ENCODE data around the gene ADCYAP1R1.

ADCYAP1R1 gene

DNA sequence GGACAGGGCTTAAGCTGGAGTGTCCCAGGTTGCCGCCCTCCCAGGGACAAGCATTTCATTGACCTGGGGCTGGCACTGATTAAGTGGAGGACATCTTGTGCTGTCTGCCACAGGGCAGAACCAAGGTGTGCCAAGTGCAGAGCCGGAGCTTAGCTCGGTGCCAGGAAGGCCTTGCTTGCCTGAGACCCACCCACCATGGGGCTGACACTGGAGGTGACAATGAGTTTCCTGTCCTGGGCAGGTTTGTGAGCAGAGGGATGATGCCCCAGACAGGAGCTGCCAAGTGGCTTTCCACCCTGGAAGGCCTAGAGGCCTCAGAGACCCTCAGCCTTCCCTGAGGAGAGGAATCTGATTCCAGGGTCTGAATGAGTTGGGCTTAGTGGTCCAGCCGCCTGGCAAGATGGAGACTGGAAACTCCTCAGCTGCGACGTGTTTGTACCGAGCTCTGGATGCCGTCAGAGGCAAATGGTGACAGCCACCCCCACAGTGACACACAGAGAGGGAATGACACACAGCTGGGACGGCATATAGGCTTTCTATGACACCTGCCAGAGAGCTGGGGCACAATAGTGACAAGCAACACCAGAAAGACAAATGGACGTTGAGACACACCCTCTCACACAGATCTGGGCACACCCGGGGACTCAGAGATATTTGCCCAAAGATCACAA, 2.6 kb downstream of the ADCYAP1R1 start:
- peaks cover 35% of the 10 kb centered on the region for H3K27me3 ChIP-seq (ENCODE audit: control insufficient read depth, insufficient read depth, low read length, poor library complexity, severe bottlenecking)
- H3K27ac ChIP-seq (ENCODE audit: insufficient read depth, low read depth, low read length, poor library complexity, severe bottlenecking): no peak overlapping the region
- H3K9me3 ChIP-seq (ENCODE audit: control insufficient read depth, low read length): no peaks in the 10 kb centered on the region
- H3K4me3 ChIP-seq (ENCODE audit: insufficient read depth, low read depth, low read length): no peak overlapping the region
- H3K36me3 ChIP-seq (ENCODE audit: control insufficient read depth, insufficient read depth, low read length): no peaks in the 10 kb centered on the region
- peaks cover 40% of the 10 kb centered on the region for H3K4me1 ChIP-seq (ENCODE audit: control insufficient read depth, insufficient read depth, low read length)
- 90 to 93% methylated on average over 11 of the region's 11 CpGs for WGBS, 2 experiments

DNA sequence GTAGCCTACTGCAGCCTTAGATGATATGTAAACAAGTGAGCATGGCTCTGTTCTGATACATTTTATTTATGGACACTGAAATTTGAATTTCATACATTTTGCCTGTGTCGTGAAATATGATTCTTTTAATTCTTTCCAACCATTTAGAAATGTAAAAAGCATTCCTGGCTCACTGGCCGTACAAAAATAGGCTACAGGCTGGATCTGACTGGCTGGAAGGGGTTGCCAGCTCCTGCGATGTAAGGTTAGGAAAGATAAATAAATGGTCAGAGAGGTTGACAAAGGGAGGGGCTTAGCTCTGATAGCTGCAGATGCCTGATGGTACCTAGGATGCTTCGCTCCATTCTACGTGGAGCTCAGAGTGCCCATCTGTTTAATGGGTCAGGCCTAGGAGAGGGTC, 3.4 kb downstream of the ADCYAP1R1 start:
- no peak overlapping the region for H3K4me3 ChIP-seq (ENCODE audit: insufficient read depth, low read depth, low read length)
- H3K4me1 ChIP-seq (ENCODE audit: control insufficient read depth, insufficient read depth, low read length): peaks cover 44% of the 10 kb centered on the region
- H3K9me3 ChIP-seq (ENCODE audit: control insufficient read depth, low read length): no peaks in the 10 kb centered on the region
- peaks cover 35% of the 10 kb centered on the region for H3K27me3 ChIP-seq (ENCODE audit: control insufficient read depth, insufficient read depth, low read length, poor library complexity, severe bottlenecking)
- 92 to 93% methylated on average over 5 of the region's 5 CpGs for WGBS, 2 experiments
- no peaks in the 10 kb centered on the region for H3K36me3 ChIP-seq (ENCODE audit: control insufficient read depth, insufficient read depth, low read length)
- H3K27ac ChIP-seq (ENCODE audit: insufficient read depth, low read depth, low read length, poor library complexity, severe bottlenecking): no peak overlapping the region

DNA sequence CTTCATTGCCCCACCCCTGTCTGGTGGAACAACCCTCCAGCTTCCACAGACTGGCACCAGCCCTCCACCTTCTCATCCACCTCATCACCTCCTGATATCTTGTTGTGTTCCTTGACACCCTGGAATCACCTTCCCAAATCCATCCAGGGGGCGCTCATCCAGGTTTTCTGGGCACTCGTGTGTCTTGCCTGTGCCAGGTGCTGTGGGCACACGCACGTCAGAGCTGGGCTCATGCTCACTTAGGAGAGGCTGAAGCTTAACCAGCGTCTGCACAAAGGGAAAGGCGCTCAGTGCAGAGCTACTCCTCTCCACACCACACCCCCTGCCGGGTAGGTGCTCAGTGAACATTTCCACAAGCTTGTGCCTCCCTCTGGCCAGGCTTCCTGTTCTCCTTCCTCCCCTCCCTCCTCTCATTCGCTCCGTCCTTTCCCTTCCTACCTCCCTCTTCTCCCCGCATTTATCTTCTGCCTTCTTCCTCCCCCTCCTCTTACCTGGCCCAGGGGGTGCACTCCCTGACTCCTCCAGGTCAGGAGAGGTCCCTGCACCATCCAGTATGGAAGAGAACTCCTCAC, 4.8 kb downstream of the ADCYAP1R1 start:
- no peaks in the 10 kb centered on the region for H3K36me3 ChIP-seq (ENCODE audit: control insufficient read depth, insufficient read depth, low read length)
- WGBS, 2 experiments: 85 to 88% methylated on average over 10 of the region's 10 CpGs
- H3K4me3 ChIP-seq (ENCODE audit: insufficient read depth, low read depth, low read length): no peak overlapping the region
- H3K27me3 ChIP-seq (ENCODE audit: control insufficient read depth, insufficient read depth, low read length, poor library complexity, severe bottlenecking): peaks cover 22% of the 10 kb centered on the region
- no peaks in the 10 kb centered on the region for H3K9me3 ChIP-seq (ENCODE audit: control insufficient read depth, low read length)
- H3K27ac ChIP-seq (ENCODE audit: insufficient read depth, low read depth, low read length, poor library complexity, severe bottlenecking): no peak overlapping the region
- H3K4me1 ChIP-seq (ENCODE audit: control insufficient read depth, insufficient read depth, low read length): peaks cover 55% of the 10 kb centered on the region

DNA sequence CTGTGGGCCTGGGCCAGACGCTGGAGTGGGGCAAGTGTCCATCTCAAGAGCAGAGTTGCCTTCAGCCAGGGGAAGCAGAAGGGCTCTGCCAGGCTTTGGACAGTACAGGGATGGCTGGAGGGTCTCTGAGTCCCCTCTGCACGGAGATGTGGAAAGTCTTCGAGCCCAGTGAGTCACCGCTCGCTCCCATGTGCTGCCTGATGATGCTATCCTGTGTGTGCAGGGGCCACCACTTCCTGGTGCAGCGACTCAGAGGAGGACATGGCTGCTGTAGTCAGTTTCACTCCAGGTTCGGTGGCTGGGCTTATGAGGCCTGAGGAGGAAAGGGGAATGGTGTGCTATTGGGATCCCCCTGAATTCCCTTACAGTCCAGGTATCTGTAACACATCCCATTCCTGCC, 6.0 kb downstream of the ADCYAP1R1 start:
- H3K36me3 ChIP-seq (ENCODE audit: control insufficient read depth, insufficient read depth, low read length): no peaks in the 10 kb centered on the region
- H3K9me3 ChIP-seq (ENCODE audit: control insufficient read depth, low read length): no peaks in the 10 kb centered on the region
- peaks cover 13% of the 10 kb centered on the region for H3K27me3 ChIP-seq (ENCODE audit: control insufficient read depth, insufficient read depth, low read length, poor library complexity, severe bottlenecking)
- H3K4me3 ChIP-seq (ENCODE audit: insufficient read depth, low read depth, low read length): no peak overlapping the region
- H3K27ac ChIP-seq (ENCODE audit: insufficient read depth, low read depth, low read length, poor library complexity, severe bottlenecking): no peak overlapping the region
- WGBS, 2 experiments: 94 to 95% methylated on average over 7 of the region's 7 CpGs
- H3K4me1 ChIP-seq (ENCODE audit: control insufficient read depth, insufficient read depth, low read length): peaks cover 57% of the 10 kb centered on the region

DNA sequence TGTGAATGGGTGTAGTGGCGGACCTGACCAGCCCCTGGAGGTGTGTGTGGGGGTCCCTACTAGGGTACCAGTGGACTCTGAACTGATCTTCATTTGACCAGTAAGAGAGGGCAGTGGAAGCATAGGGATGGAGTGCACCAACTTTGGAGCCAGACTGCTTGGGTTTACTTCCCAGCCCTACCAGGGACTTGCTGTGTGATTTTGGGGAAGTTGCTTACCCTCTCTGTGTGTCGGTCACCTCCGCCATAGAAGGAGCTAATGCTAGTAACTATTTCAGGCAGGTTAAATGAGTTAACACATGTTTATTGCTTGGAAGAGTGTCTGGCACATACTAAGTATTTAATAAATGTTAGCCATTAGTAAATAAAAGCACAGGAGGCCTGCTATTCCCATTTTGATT, 6.6 kb downstream of the ADCYAP1R1 start:
- no peak overlapping the region for H3K27ac ChIP-seq (ENCODE audit: insufficient read depth, low read depth, low read length, poor library complexity, severe bottlenecking)

DNA sequence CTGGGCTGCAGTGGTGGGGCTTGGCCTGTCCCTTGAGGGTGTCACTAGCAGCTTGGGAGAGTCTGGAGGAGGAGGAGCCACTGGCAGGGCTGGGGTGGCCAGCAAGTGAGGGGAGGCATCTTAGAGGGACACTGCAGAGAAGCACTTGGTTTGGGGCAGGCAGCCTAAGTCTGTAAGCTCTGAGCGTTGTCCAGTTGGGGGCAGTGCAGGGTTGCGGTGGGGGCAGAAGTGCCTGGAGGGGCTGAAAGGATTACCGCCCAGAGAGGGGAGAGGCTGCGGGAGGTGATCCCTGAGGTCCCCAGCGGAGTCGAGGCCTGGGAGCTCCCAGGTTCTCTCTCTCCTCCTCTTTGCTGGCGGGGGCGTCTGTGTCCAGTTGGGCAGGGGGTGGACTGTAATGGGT, 7.4 kb downstream of the ADCYAP1R1 start:
- H3K9me3 ChIP-seq (ENCODE audit: control insufficient read depth, low read length): no peaks in the 10 kb centered on the region
- WGBS, 2 experiments: 55 to 63% methylated on average over 6 to 7 of the region's 8 CpGs
- H3K36me3 ChIP-seq (ENCODE audit: control insufficient read depth, insufficient read depth, low read length): no peaks in the 10 kb centered on the region
- H3K4me3 ChIP-seq (ENCODE audit: insufficient read depth, low read depth, low read length): no peak overlapping the region
- no peak overlapping the region for H3K27ac ChIP-seq (ENCODE audit: insufficient read depth, low read depth, low read length, poor library complexity, severe bottlenecking)
- H3K4me1 ChIP-seq (ENCODE audit: control insufficient read depth, insufficient read depth, low read length): peaks cover 44% of the 10 kb centered on the region
- no peaks in the 10 kb centered on the region for H3K27me3 ChIP-seq (ENCODE audit: control insufficient read depth, insufficient read depth, low read length, poor library complexity, severe bottlenecking)

More for the DNA sequence above, 6.6 kb downstream of the ADCYAP1R1 start:
- Histone ChIP-seq H3K4me3 (ENCODE audit: insufficient read depth, low read depth, low read length) (no peak overlapping the region), H3K4me1 (ENCODE audit: control insufficient read depth, insufficient read depth, low read length) (peaks cover 51% of the 10 kb centered on the region), H3K27me3 (ENCODE audit: control insufficient read depth, insufficient read depth, low read length, poor library complexity, severe bottlenecking) (peaks cover 8% of the 10 kb centered on the region), H3K36me3 (ENCODE audit: control insufficient read depth, insufficient read depth, low read length) (no peaks in the 10 kb centered on the region), H3K9me3 (ENCODE audit: control insufficient read depth, low read length) (no peaks in the 10 kb centered on the region)
- WGBS, 2 experiments: 97 to 98% methylated on average over 3 of the region's 3 CpGs

DNA sequence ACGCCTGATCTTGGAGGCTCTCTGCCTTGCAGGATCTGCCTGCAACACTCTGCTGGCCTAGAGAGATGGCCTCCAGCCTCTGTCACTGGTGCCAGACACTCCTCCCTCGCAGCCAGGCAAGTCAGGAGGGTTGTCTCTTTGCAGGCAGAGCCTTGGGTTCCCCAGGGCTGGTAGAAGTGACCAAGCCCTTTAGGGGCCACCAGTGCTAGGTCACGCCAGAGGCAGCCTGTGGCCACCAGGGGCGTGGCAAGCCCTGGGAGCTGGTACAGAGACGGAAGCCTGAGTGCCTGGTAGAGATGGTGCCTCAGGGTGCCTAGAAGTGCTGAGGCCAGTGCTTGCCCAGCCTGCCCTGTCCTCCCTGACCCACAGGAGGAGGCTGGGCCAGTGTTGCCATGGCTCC, 9.1 kb downstream of the ADCYAP1R1 start:
- peaks cover 39% of the 10 kb centered on the region for H3K4me1 ChIP-seq (ENCODE audit: control insufficient read depth, insufficient read depth, low read length)
- no peaks in the 10 kb centered on the region for H3K27me3 ChIP-seq (ENCODE audit: control insufficient read depth, insufficient read depth, low read length, poor library complexity, severe bottlenecking)
- 65 to 74% methylated on average over 5 of the region's 5 CpGs for WGBS, 2 experiments
- no peaks in the 10 kb centered on the region for H3K36me3 ChIP-seq (ENCODE audit: control insufficient read depth, insufficient read depth, low read length)
- H3K27ac ChIP-seq (ENCODE audit: insufficient read depth, low read depth, low read length, poor library complexity, severe bottlenecking): no peak overlapping the region
- H3K9me3 ChIP-seq (ENCODE audit: control insufficient read depth, low read length): no peaks in the 10 kb centered on the region
- H3K4me3 ChIP-seq (ENCODE audit: insufficient read depth, low read depth, low read length): no peak overlapping the region

DNA sequence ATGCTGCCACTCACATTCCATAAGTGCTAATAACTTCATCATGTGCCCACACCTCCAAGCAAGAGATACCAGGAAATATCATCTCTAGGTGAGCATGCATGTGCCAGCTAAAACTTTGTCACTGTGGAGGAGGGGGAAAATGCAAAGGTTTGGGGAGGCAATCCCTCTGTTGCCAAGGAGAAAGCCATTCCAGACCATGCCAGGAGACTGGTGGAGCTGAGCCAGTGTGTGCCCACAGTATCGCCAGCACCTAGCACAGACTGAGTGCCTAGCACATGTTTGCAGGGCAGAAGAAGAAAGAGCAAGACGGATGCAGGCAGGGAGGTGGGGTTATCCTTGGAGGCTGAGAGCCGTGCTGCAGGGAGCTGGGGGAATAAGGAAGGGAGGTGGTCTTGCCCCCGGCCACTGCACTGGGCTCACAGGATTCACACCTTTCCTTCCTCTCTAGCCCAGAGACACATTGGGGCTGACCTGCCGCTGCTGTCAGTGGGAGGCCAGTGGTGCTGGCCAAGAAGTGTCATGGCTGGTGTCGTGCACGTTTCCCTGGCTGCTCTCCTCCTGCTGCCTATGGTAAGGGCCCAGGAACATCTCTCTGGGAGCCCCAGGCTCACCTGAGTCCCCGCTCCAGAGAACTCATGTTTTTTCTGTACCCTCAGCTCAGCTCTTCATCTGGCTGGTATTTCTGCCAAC, 10.8 kb downstream of the ADCYAP1R1 start:
- no peaks in the 10 kb centered on the region for H3K36me3 ChIP-seq (ENCODE audit: control insufficient read depth, insufficient read depth, low read length)
- no peaks in the 10 kb centered on the region for H3K9me3 ChIP-seq (ENCODE audit: control insufficient read depth, low read length)
- no peaks in the 10 kb centered on the region for H3K27me3 ChIP-seq (ENCODE audit: control insufficient read depth, insufficient read depth, low read length, poor library complexity, severe bottlenecking)
- H3K4me3 ChIP-seq (ENCODE audit: insufficient read depth, low read depth, low read length): no peak overlapping the region
- peaks cover 28% of the 10 kb centered on the region for H3K4me1 ChIP-seq (ENCODE audit: control insufficient read depth, insufficient read depth, low read length)
- H3K27ac ChIP-seq (ENCODE audit: insufficient read depth, low read depth, low read length, poor library complexity, severe bottlenecking): no peak overlapping the region
- WGBS, 2 experiments: 85 to 87% methylated on average over 8 of the region's 8 CpGs

DNA sequence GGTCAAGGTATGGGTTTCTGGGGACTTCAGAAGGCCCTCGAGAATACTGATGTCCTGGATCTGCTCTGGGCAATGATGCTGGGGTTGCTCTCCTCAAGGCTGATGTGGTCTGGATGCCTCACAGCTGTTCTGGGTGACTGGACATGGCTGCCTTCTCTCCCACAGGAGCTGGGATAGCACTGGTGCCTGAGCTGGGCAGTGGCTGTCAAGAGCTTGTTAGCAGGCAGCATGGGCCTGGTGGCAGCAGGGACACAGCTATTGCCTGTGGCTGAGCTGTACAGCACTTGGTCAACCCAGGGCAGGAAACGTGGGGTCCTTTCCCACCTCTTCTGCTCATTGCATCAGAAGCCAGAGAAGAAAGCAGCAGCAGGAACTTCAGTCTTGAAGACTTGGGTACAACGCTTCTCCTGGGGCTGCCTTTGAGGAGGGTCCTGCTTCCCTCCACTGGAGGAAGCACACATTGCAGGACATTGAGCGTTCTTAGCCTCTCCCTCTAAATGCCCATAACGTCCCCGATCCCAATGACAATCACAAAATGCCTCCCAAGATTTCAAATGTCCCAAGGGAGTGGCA, 13.0 kb downstream of the ADCYAP1R1 start:
- H3K9me3 ChIP-seq (ENCODE audit: control insufficient read depth, low read length): no peaks in the 10 kb centered on the region
- H3K36me3 ChIP-seq (ENCODE audit: control insufficient read depth, insufficient read depth, low read length): no peaks in the 10 kb centered on the region
- WGBS, 2 experiments: 69 to 73% methylated on average over 6 of the region's 6 CpGs
- peaks cover 18% of the 10 kb centered on the region for H3K4me1 ChIP-seq (ENCODE audit: control insufficient read depth, insufficient read depth, low read length)
- no peaks in the 10 kb centered on the region for H3K27me3 ChIP-seq (ENCODE audit: control insufficient read depth, insufficient read depth, low read length, poor library complexity, severe bottlenecking)
- no peak overlapping the region for H3K27ac ChIP-seq (ENCODE audit: insufficient read depth, low read depth, low read length, poor library complexity, severe bottlenecking)
- no peak overlapping the region for H3K4me3 ChIP-seq (ENCODE audit: insufficient read depth, low read depth, low read length)

DNA sequence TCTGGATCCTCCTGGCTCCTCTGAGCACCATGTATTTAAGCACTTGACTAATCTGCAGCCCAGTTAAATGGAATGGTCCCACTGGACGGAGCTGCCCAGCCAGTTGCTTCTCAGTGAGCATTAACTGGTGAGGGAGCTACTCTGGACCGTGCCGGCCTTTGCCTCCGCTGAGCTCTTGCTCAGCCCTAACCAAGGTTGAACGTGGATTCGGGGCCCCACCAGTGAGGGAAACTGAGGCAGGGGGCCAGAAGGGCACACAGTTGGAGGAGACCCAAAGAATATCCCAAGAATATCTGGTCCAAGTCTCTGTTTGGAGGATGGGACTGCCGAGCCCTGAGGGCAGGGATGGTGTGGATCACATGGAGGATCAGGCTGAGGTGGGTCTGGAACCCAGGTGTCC, 13.7 kb downstream of the ADCYAP1R1 start:
- Histone ChIP-seq H3K27ac (ENCODE audit: insufficient read depth, low read depth, low read length, poor library complexity, severe bottlenecking) (no peak overlapping the region), H3K4me3 (ENCODE audit: insufficient read depth, low read depth, low read length) (no peak overlapping the region), H3K36me3 (ENCODE audit: control insufficient read depth, insufficient read depth, low read length) (no peaks in the 10 kb centered on the region), H3K27me3 (ENCODE audit: control insufficient read depth, insufficient read depth, low read length, poor library complexity, severe bottlenecking) (no peaks in the 10 kb centered on the region), H3K4me1 (ENCODE audit: control insufficient read depth, insufficient read depth, low read length) (peaks cover 14% of the 10 kb centered on the region), H3K9me3 (ENCODE audit: control insufficient read depth, low read length) (no peaks in the 10 kb centered on the region)
- WGBS, 2 experiments: 94 to 97% methylated on average over 7 of the region's 7 CpGs
